GM12878 (cell line): ENCODE results near the gene CUL1. TPM values are rescaled to one million over a fixed set of nuclear protein-coding genes. Genes with fewer than 3 reads are reported as not detected.

Experiments
- ATAC-seq: fragments of 200-7000 bp; cut with Tn5 transposase; 3 replicates; pipeline ENCODE4 v1.9.1; 2020; ENCODE audit warnings: mild to moderate bottlenecking, moderate library complexity
- BruUV-seq: library from RNA; stranded (reverse); fragments of 400-500 nt; replicated peaks from 2 replicates; lab custom pipeline; 2021; lab: Mats Ljungman, UMichigan
- CTCF ChIA-PET: fragments of 300-600 bp; sonication (Branson Sonifier 250); formaldehyde crosslinking; extraction: SDS; loops from one replicate; lab custom pipeline; 2021; ENCODE audit warnings: inconsistent platforms; lab: Yijun Ruan, JAX
- POLR2A ChIA-PET: fragments of 350-600 bp; formaldehyde crosslinking; extraction: SDS; loops from one replicate; lab custom pipeline; 2021; ENCODE audit warnings: inconsistent platforms; lab: Charles Lee
- RAD21 ChIA-PET: fragments of 300-600 bp; sonication (Branson Sonifier 250); formaldehyde crosslinking; loops from one replicate; lab custom pipeline; 2023; ENCODE audit warnings: antibody characterized with exemption; ENCODE audit not compliant: unreplicated experiment; lab: Charles Lee
- SMC1A ChIA-PET: fragments of 300-600 bp; sonication (Branson Sonifier 250); formaldehyde crosslinking; loops from one replicate; lab custom pipeline; 2023; ENCODE audit not compliant: unreplicated experiment, uncharacterized antibody; lab: Charles Lee
- DNase-seq: peaks from one replicate; pipeline ENCODE4 v3.0.0-alpha.2; 2011; ENCODE audit warnings: low read depth, low spot score
- FAIRE-seq: peaks from 3 replicates; lab custom pipeline; 2011; peaks lifted over from hg19 to GRCh38; lab: Jason Lieb, UNC
- H2AFZ ChIP-seq: 2 replicates; pipeline ENCODE4 v1.6.0; 2011; ENCODE audit warnings: low read depth, low read length, control low read depth; ENCODE audit not compliant: control insufficient read depth
- H3K27ac ChIP-seq: 2 replicates; pipeline ENCODE4 v1.5.1; 2011; ENCODE audit warnings: control low read depth; ENCODE audit not compliant: control insufficient read depth, insufficient read depth
- H3K27me3 ChIP-seq, 2 experiments: replicated peaks in 1 of 2; 2 replicates each; pipeline versions ENCODE4 v1.6.0 to v1.6.1; 2011; ENCODE audit warnings: low read length in 1 of 2; ENCODE audit not compliant: control insufficient read depth in 2 of 2, insufficient read depth in 2 of 2
- H3K36me3 ChIP-seq, 2 experiments: 2 replicates each; pipeline ENCODE4 v1.5.1; 2011; ENCODE audit warnings: low read length in 1 of 2; ENCODE audit not compliant: control insufficient read depth in 2 of 2, insufficient read depth in 2 of 2
- H3K4me1 ChIP-seq: 2 replicates; pipeline ENCODE4 v1.6.1; 2011; ENCODE audit warnings: mild to moderate bottlenecking, low read length, moderate library complexity, mixed read lengths; ENCODE audit not compliant: control insufficient read depth, insufficient read depth
- H3K4me2 ChIP-seq: 2 replicates; pipeline ENCODE4 v1.6.0; 2011; ENCODE audit warnings: control low read depth; ENCODE audit not compliant: control insufficient read depth, insufficient read depth
- H3K4me3 ChIP-seq: fragments of 200-600 bp; sonication (generic); 2 replicates; pipeline ENCODE4 v1.5.1; 2016
- H3K79me2 ChIP-seq: 2 replicates; pipeline ENCODE4 v1.6.0; 2011; ENCODE audit warnings: low read length; ENCODE audit not compliant: control insufficient read depth, insufficient read depth
- H3K9ac ChIP-seq: 2 replicates; pipeline ENCODE4 v1.8.0; 2011; ENCODE audit warnings: low read length, control low read depth, mixed read lengths; ENCODE audit not compliant: control insufficient read depth, insufficient read depth
- H3K9me3 ChIP-seq: replicated peaks from 3 replicates; pipeline ENCODE4 v1.5.1; 2011; ENCODE audit warnings: mild to moderate bottlenecking, low read length; ENCODE audit not compliant: control insufficient read depth, insufficient read depth
- H4K20me1 ChIP-seq: 2 replicates; pipeline ENCODE4 v1.6.0; 2011; ENCODE audit not compliant: control insufficient read depth, insufficient read depth
- BCL3 ChIP-seq: IDR thresholded peaks from 2 replicates; pipeline ENCODE4 v1.6.1; 2011; ENCODE audit warnings: borderline replicate concordance, low read depth, mild to moderate bottlenecking, moderate library complexity, low read length; ENCODE audit not compliant: insufficient read depth, poor library complexity, severe bottlenecking
- FOXK2 ChIP-seq: fragments of 450-650 bp; IDR thresholded peaks from 2 replicates; pipeline ENCODE4 v1.6.1; 2017; ENCODE audit warnings: mild to moderate bottlenecking, moderate library complexity
- KAT2A ChIP-seq: conservative IDR thresholded peaks from 2 replicates; pipeline ENCODE4 v1.6.1; 2011; ENCODE audit warnings: low read depth, low read length; ENCODE audit not compliant: control insufficient read depth
- KDM1A ChIP-seq: fragments of 200-600 bp; sonication (generic); IDR thresholded peaks from 2 replicates; pipeline ENCODE4 v1.6.1; 2016; ENCODE audit warnings: borderline replicate concordance
- LARP7 ChIP-seq: fragments of 450-650 bp; IDR thresholded peaks from 2 replicates; pipeline ENCODE4 v1.6.1; 2017; ENCODE audit warnings: mild to moderate bottlenecking
- MLLT1 ChIP-seq: fragments of 450-650 bp; IDR thresholded peaks from 2 replicates; pipeline ENCODE4 v1.6.1; 2016; ENCODE audit warnings: mild to moderate bottlenecking
- MTA2 ChIP-seq: fragments of 450-650 bp; IDR thresholded peaks from 2 replicates; pipeline ENCODE4 v1.6.1; 2016; ENCODE audit warnings: low read depth, mild to moderate bottlenecking, moderate library complexity
- POLR2AphosphoS2 ChIP-seq: IDR thresholded peaks from 2 replicates; pipeline ENCODE4 v1.6.1; 2011; ENCODE audit warnings: low read depth, mild to moderate bottlenecking, low read length, improper control_type of control experiment, moderate library complexity
- SKIL ChIP-seq: fragments of 450-650 bp; IDR thresholded peaks from 2 replicates; pipeline ENCODE4 v1.6.1; 2017; ENCODE audit warnings: mild to moderate bottlenecking, low read depth, inconsistent platforms; ENCODE audit not compliant: poor library complexity, severe bottlenecking
- SREBF1 ChIP-seq: IDR thresholded peaks from 2 replicates; pipeline ENCODE4 v1.6.1; 2012; ENCODE audit warnings: mild to moderate bottlenecking, low read length
- SREBF2 ChIP-seq: IDR thresholded peaks from 2 replicates; pipeline ENCODE4 v1.6.1; 2012; ENCODE audit warnings: mild to moderate bottlenecking, low read length
- STAT1 ChIP-seq: fragments of 450-650 bp; conservative IDR thresholded peaks from 2 replicates; pipeline ENCODE4 v1.6.1; 2014; ENCODE audit warnings: antibody characterized with exemption, mild to moderate bottlenecking
- SUPT20H ChIP-seq: IDR thresholded peaks from 2 replicates; pipeline ENCODE4 v1.6.1; 2011; ENCODE audit warnings: low read depth, mild to moderate bottlenecking, low read length, moderate library complexity, borderline replicate concordance; ENCODE audit not compliant: control insufficient read depth
- WGBS: methylation state at CpG from one replicate; pipeline ENCODE4 v1.1.6; 2016; ENCODE audit warnings: low lambda C conversion rate; ENCODE audit not compliant: insufficient replicate concordance, insufficient coverage; ENCODE audit errors: missing lambda C conversion rate; 5-methylcytosine and 5-hydroxymethylcytosine counted together
- in situ Hi-C: fragments of 300-500 bp; cut with MboI; formaldehyde crosslinking; loops from 9 replicates; pipeline ENCODE4 v1.14.3; 2018; ENCODE audit warnings: mixed read lengths
- intact Hi-C: fragments of 100-400 bp; cut with micrococcal nuclease; formaldehyde crosslinking; loops from one replicate; pipeline ENCODE4 v1.14.2; 2022; ENCODE audit not compliant: unreplicated experiment
- polyA plus RNA-seq, 11 experiments: library from polyadenylated mRNA; depleted of rRNA in 4 of 11; unstranded in 6 of 11; stranded (reverse) in 5 of 11; fragments of >200 nt; fragmentation: Nextera tagmentation in 4 of 11; fragmentation: Illumina TruSeq in 1 of 11; extraction: Ambion mirVana in 4 of 11; extraction: Trizol in 1 of 11; gene quantifications; 1 replicate in 1 of 11; 2 replicates in 10 of 11; pipeline versions ENCODE4 v1.2.1 to v1.2.3, GENCODE V29; 2011 to 2016; ENCODE audit warnings: inconsistent platforms in 2 of 11, missing spikeins in 2 of 11, low read depth in 1 of 11
- total RNA-seq, 4 experiments: library from RNA; depleted of rRNA in 3 of 4; stranded (reverse); fragments of >200 nt in 3 of 4; fragmentation: Illumina TruSeq in 1 of 4; extraction: Trizol in 1 of 4; gene quantifications; 2 replicates each; pipeline versions ENCODE4 v1.2.1 to v1.2.3, GENCODE V29; 2013 to 2021

The CUL1 gene
- total and polyA plus RNA-seq, 10 of the 15 experiments (the other 5 are each of a cell fraction or from before 2014, with no cell fraction given): 13.3 to 63.9 (median 45.9) TPM

GRCh38 chr7:148733496-148733895 lies 34.8 kb downstream of the CUL1 start:
- no peak overlapping the region for H3K4me3 ChIP-seq
- FAIRE-seq: no peak
- no peaks in the 10 kb centered on the region for H3K4me1 ChIP-seq
- H2AFZ ChIP-seq: no peak overlapping the region
- ChIA-PET CTCF (interaction anchor here (2.0 kb wide), 1 partner anchor 22 kb away, joined by 4 read pairs; no protein-coding TSS in a partner anchor), RAD21 (no interaction called here), SMC1A (no interaction called here), POLR2A (interaction anchor here (0.6 kb wide), 1 partner anchor 32 kb away, joined by 3 read pairs; no protein-coding TSS in a partner anchor)
- TSS peak; percentile 14 for BruUV-seq
- intact Hi-C loops (no loop called here), in situ Hi-C loops (no loop called here)
- no peaks in the 10 kb centered on the region for H3K9me3 ChIP-seq
- no peaks in the 10 kb centered on the region for H3K27me3 ChIP-seq
- WGBS: 96% methylated on average over 2 of the region's 2 CpGs
- no peaks in the 10 kb centered on the region for H4K20me1 ChIP-seq
- peaks cover 11 to 15% of the 10 kb centered on the region in 2 experiments; a peak in 3 of 4 replicates for H3K36me3 ChIP-seq
- H3K9ac ChIP-seq: no peak overlapping the region
- no peak overlapping the region for H3K4me2 ChIP-seq
- no peak for ATAC-seq
- no peak overlapping the region for H3K27ac ChIP-seq
- H3K79me2 ChIP-seq: peaks cover 9% of the 10 kb centered on the region
- DNase-seq: no peak
- TF ChIP-seq SREBF1 (no peak), POLR2AphosphoS2 (no peak)

GRCh38 chr7:148735141-148735540 lies 36.4 kb downstream of the CUL1 start:
- H3K4me2 ChIP-seq: no peak overlapping the region
- intact Hi-C loops: no loop called here
- ChIA-PET RAD21 (interaction anchor here (0.7 kb wide), 1 partner anchor 35 kb away, joined by 3 read pairs; no protein-coding TSS in a partner anchor), SMC1A (no interaction called here), CTCF (no interaction called here), POLR2A (interaction anchor here (0.7 kb wide), 1 partner anchor 32 kb away, joined by 3 read pairs; no protein-coding TSS in a partner anchor)
- H3K27me3 ChIP-seq: no peaks in the 10 kb centered on the region
- no peak for FAIRE-seq
- H4K20me1 ChIP-seq: no peaks in the 10 kb centered on the region
- H3K4me3 ChIP-seq: no peak overlapping the region
- no peak overlapping the region for H3K27ac ChIP-seq
- H2AFZ ChIP-seq: no peak overlapping the region
- 92% methylated on average over 11 of the region's 11 CpGs for WGBS
- peaks cover 15 to 16% of the 10 kb centered on the region in 2 experiments; a peak in 3 of 4 replicates for H3K36me3 ChIP-seq
- H3K9me3 ChIP-seq: no peaks in the 10 kb centered on the region; the same call in 2 of the 3 replicates
- H3K79me2 ChIP-seq: peaks cover 2% of the 10 kb centered on the region
- ATAC-seq: no peak
- H3K4me1 ChIP-seq: no peaks in the 10 kb centered on the region
- no peak overlapping the region for H3K9ac ChIP-seq
- DNase-seq: no peak
- no TSS peak for BruUV-seq
- in situ Hi-C loops: no loop called here
- TF ChIP-seq SKIL (no peak), STAT1 (no peak), BCL3 (no peak), LARP7 (no peak), MLLT1 (no peak), KAT2A (no peak), FOXK2 (no peak), SREBF2 (no peak), SUPT20H (no peak), MTA2 (no peak), KDM1A (no peak)
